Neural progenitor cell (in vitro differentiated cells): ENCODE results near the gene ARL15. TPM values are rescaled to one million over a fixed set of nuclear protein-coding genes. Genes with fewer than 3 reads are reported as not detected.

Experiments used
- DNase-seq: peaks from one replicate; pipeline ENCODE4 v3.0.0-alpha.2; 2016; ENCODE audit warnings: low spot score
- H2AFZ ChIP-seq: fragments of 200-600 bp; sonication (generic); replicated peaks from 2 replicates; pipeline ENCODE4 v1.6.1; 2016; ENCODE audit warnings: antibody characterized with exemption
- H3F3A ChIP-seq: fragments of 200-600 bp; sonication (generic); 2 replicates; pipeline ENCODE4 v1.6.1; 2016; ENCODE audit warnings: antibody characterized with exemption, low read depth
- H3K27ac ChIP-seq: fragments of 200-600 bp; sonication (generic); 2 replicates; pipeline ENCODE4 v1.5.1; 2016; ENCODE audit warnings: mild to moderate bottlenecking
- H3K27me3 ChIP-seq: fragments of 200-600 bp; sonication (generic); 2 replicates; pipeline ENCODE4 v1.6.1; 2016; ENCODE audit warnings: mild to moderate bottlenecking, moderate library complexity
- H3K36me3 ChIP-seq: fragments of 200-600 bp; sonication (generic); 2 replicates; pipeline ENCODE4 v1.5.1; 2016
- H3K4me1 ChIP-seq: fragments of 200-600 bp; sonication (generic); 2 replicates; pipeline ENCODE4 v1.6.1; 2016; ENCODE audit warnings: mixed run types
- H3K4me2 ChIP-seq: fragments of 200-600 bp; sonication (generic); 2 replicates; pipeline ENCODE4 v1.6.1; 2016
- H3K4me3 ChIP-seq: fragments of 200-600 bp; sonication (generic); 2 replicates; pipeline ENCODE4 v1.5.1; 2016
- H3K79me2 ChIP-seq: fragments of 200-600 bp; sonication (generic); 2 replicates; pipeline ENCODE4 v1.6.1; 2016; ENCODE audit warnings: low read depth
- H3K9ac ChIP-seq: fragments of 200-600 bp; sonication (generic); 2 replicates; pipeline ENCODE4 v1.6.1; 2016
- H3K9me3 ChIP-seq: fragments of 200-600 bp; sonication (generic); 2 replicates; pipeline ENCODE4 v1.5.1; 2016; ENCODE audit warnings: low read depth
- H4K20me1 ChIP-seq: fragments of 200-600 bp; sonication (generic); 2 replicates; pipeline ENCODE4 v1.6.1; 2016; ENCODE audit warnings: low read depth
- H3K27ac Mint-ChIP-seq: 3 replicates; pipeline ENCODE4 v1.8.0; 2021; ENCODE audit warnings: mixed read lengths
- H3K27me3 Mint-ChIP-seq: 2 replicates; pipeline ENCODE4 v1.8.0; 2022; ENCODE audit warnings: low read depth, mild to moderate bottlenecking, inconsistent platforms, moderate library complexity, mixed read lengths; ENCODE audit not compliant: insufficient read depth
- H3K36me3 Mint-ChIP-seq: 3 replicates; pipeline ENCODE4 v1.8.0; 2021; ENCODE audit warnings: mixed read lengths
- H3K4me1 Mint-ChIP-seq: 3 replicates; pipeline ENCODE4 v1.8.0; 2021; ENCODE audit warnings: mixed read lengths
- H3K4me3 Mint-ChIP-seq: 3 replicates; pipeline ENCODE4 v1.8.0; 2021; ENCODE audit warnings: mild to moderate bottlenecking, moderate library complexity, mixed read lengths
- H3K9me3 Mint-ChIP-seq: 3 replicates; pipeline ENCODE4 v1.8.0; 2020; ENCODE audit warnings: mixed read lengths
- CTCF ChIP-seq: fragments of 200-600 bp; sonication (generic); IDR thresholded peaks from 2 replicates; pipeline ENCODE4 v1.5.1; 2017; ENCODE audit warnings: antibody characterized with exemption, mild to moderate bottlenecking
- EZH2 ChIP-seq: fragments of 200-600 bp; sonication (generic); IDR thresholded peaks from 2 replicates; pipeline ENCODE4 v1.6.1; 2017; ENCODE audit warnings: antibody characterized with exemption, mild to moderate bottlenecking, moderate library complexity
- EZH2phosphoT487 ChIP-seq: fragments of 200-600 bp; sonication (generic); IDR thresholded peaks from 2 replicates; pipeline ENCODE4 v1.6.1; 2017; ENCODE audit warnings: antibody characterized with exemption
- total RNA-seq: library from RNA; depleted of rRNA; stranded (reverse); fragments of >200 nt; gene quantifications from 2 replicates; pipeline ENCODE4 v1.2.3, GENCODE V29; 2015; ENCODE audit warnings: low replicate concordance

Gene ARL15
- total RNA-seq, 1 donor from 2014 or later = 39.1 TPM

DNA sequence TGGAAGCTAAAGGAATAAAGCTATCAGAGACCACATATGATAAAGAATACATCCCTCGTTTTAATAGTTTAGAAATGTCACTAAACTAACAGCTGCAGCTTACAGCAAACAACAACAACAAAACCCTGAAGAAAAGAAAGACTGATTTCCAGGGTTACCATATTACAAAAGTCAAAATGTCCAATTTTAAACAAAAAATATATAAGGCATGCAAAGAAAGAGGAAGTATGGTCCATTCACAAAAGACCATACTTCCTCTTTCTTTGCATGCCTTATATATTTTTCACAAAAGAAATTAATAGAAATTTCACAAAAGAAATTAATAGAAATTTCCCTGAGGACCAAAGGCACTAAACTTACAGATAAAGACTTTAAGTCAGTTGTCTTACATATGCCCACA lies 354.2 kb downstream of the ARL15 start:
- no peak overlapping the region for H3K4me3 Mint-ChIP-seq
- TF ChIP-seq EZH2 = no peak
- no peak for TF ChIP-seq EZH2phosphoT487
- no peak for TF ChIP-seq CTCF
- Histone ChIP-seq H3K9me3 (peaks cover 16% of the 10 kb centered on the region), H4K20me1 (no peaks in the 10 kb centered on the region), H3K36me3 (peaks cover 9% of the 10 kb centered on the region), H3K27me3 (no peaks in the 10 kb centered on the region), H3K79me2 (no peaks in the 10 kb centered on the region), H3K9ac (no peak overlapping the region), H3K4me3 (no peak overlapping the region), H2AFZ (no peak overlapping the region), H3F3A (no peaks in the 10 kb centered on the region), H3K27ac (no peak overlapping the region), H3K4me1 (no peaks in the 10 kb centered on the region), H3K4me2 (no peak overlapping the region)
- DNase-seq = no peak
- H3K9me3 Mint-ChIP-seq = peaks cover 15% of the 10 kb centered on the region
- H3K27me3 Mint-ChIP-seq = peaks cover 2% of the 10 kb centered on the region
- peaks cover 7% of the 10 kb centered on the region for H3K36me3 Mint-ChIP-seq
- no peak overlapping the region for H3K27ac Mint-ChIP-seq
- H3K4me1 Mint-ChIP-seq = no peaks in the 10 kb centered on the region

- H2AFZ ChIP-seq = no peak overlapping the region
- no peak overlapping the region for H3K9ac ChIP-seq
- no peaks in the 10 kb centered on the region for H3K27me3 ChIP-seq
- Mint-ChIP-seq H3K4me3 (no peak overlapping the region), H3K9me3 (peaks cover 8% of the 10 kb centered on the region), H3K27ac (no peak overlapping the region), H3K36me3 (peaks cover 4% of the 10 kb centered on the region), H3K27me3 (peaks cover 2% of the 10 kb centered on the region), H3K4me1 (no peaks in the 10 kb centered on the region)
- no peak overlapping the region for H3K4me3 ChIP-seq
- H3K4me2 ChIP-seq = no peak overlapping the region
- TF ChIP-seq EZH2phosphoT487 (no peak), CTCF (no peak), EZH2 (no peak)
- no peaks in the 10 kb centered on the region for H3K79me2 ChIP-seq
- H3K9me3 ChIP-seq = no peaks in the 10 kb centered on the region
- no peaks in the 10 kb centered on the region for H3F3A ChIP-seq
- H3K36me3 ChIP-seq = no peaks in the 10 kb centered on the region
- no peak for DNase-seq
- no peaks in the 10 kb centered on the region for H4K20me1 ChIP-seq
- H3K4me1 ChIP-seq = peaks cover 8% of the 10 kb centered on the region
- H3K27ac ChIP-seq = no peak overlapping the region
These were observed 359.8 kb downstream of the ARL15 start for GRCh38 chr5:53950621-53951020.

DNA sequence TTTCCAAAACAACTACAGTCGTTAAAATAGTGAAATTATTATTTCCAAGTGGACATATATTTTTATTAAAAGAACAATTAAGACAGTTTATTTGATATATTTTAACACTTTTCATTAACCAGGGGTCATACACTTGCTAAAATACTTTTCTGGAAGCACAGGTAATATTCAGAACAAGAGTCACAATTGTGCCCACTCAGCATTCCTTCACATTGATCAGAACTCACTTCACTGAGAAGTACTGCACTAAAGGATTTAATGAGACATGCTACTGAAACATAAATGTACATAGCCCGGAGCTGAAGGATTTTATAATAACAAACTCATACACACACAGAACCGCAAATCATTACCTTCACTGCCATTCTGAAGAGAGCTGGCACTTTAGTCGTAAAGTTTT lies 361.8 kb downstream of the ARL15 start:
- no peak overlapping the region for H3K27ac ChIP-seq
- no peaks in the 10 kb centered on the region for H3K27me3 ChIP-seq
- H3K4me1 Mint-ChIP-seq = no peaks in the 10 kb centered on the region
- H3K27ac Mint-ChIP-seq = no peak overlapping the region
- H3K4me2 ChIP-seq = no peak overlapping the region
- no peak overlapping the region for H3K4me3 ChIP-seq
- no peaks in the 10 kb centered on the region for H3K36me3 ChIP-seq
- H3K9me3 Mint-ChIP-seq = peaks cover 8% of the 10 kb centered on the region
- no peak overlapping the region for H3K4me3 Mint-ChIP-seq
- H3K36me3 Mint-ChIP-seq = peaks cover 7% of the 10 kb centered on the region
- H3K9me3 ChIP-seq = no peaks in the 10 kb centered on the region
- H3K9ac ChIP-seq = no peak overlapping the region
- TF ChIP-seq EZH2phosphoT487 (no peak), CTCF (no peak), EZH2 (no peak)
- H3K27me3 Mint-ChIP-seq = peaks cover 2% of the 10 kb centered on the region
- H3K79me2 ChIP-seq = no peaks in the 10 kb centered on the region
- peaks cover 8% of the 10 kb centered on the region for H3K4me1 ChIP-seq
- no peaks in the 10 kb centered on the region for H4K20me1 ChIP-seq
- no peak overlapping the region for H2AFZ ChIP-seq
- H3F3A ChIP-seq = no peaks in the 10 kb centered on the region
- no peak for DNase-seq
